Endothelial cell of umbilical vein (primary cell): ENCODE results near the gene MAGOHB. TPM values are rescaled to one million over a fixed set of nuclear protein-coding genes. Genes with fewer than 3 reads are reported as not detected.
"Not testable (repeated sequence)": the region's sequence is repeated elsewhere in the genome, so short reads cannot be mapped to it uniquely, and the experiment has no call there.

ENCODE experiments used
- BruUV-seq: library from RNA; stranded (reverse); fragments of 400-500 nt; replicated peaks from 2 replicates; lab custom pipeline; 2021; lab: Mats Ljungman, UMichigan
- CTCF ChIA-PET: fragments of 300-600, 350-600 bp; sonication (Branson Sonifier 250); formaldehyde crosslinking; loops from one replicate; lab custom pipeline; 2021; ENCODE audit warnings: antibody characterized with exemption, inconsistent platforms; lab: Charles Lee
- POLR2A ChIA-PET: fragments of 300-600, 350-600 bp; sonication (Branson Sonifier 250); formaldehyde crosslinking; loops from one replicate; lab custom pipeline; 2021; ENCODE audit warnings: antibody characterized with exemption, inconsistent platforms; lab: Charles Lee
- DNase-seq: peaks from one replicate; pipeline ENCODE4 v3.0.0-alpha.2; 2011; ENCODE audit warnings: low read depth, low spot score
- FAIRE-seq: peaks from 2 replicates; lab custom pipeline; 2011; peaks lifted over from hg19 to GRCh38; lab: Jason Lieb, UNC
- H2AFZ ChIP-seq: 2 replicates; pipeline ENCODE4 v1.6.0; 2012; ENCODE audit warnings: low read depth, low read length, control low read depth, inconsistent platforms
- H3K27ac ChIP-seq: 2 replicates; pipeline ENCODE4 v1.5.1; 2011; ENCODE audit warnings: low read depth, mild to moderate bottlenecking, control low read depth, low read length, moderate library complexity; ENCODE audit not compliant: insufficient read depth
- H3K27me3 ChIP-seq, 2 experiments: 2 replicates each; pipeline versions ENCODE4 v1.6.0 to v1.6.1; 2011; ENCODE audit warnings: low read length in 2 of 2, mixed read lengths in 1 of 2; ENCODE audit not compliant: control insufficient read depth in 2 of 2, insufficient read depth in 2 of 2
- H3K36me3 ChIP-seq, 2 experiments: 2 replicates in 1 of 2; 3 replicates in 1 of 2; pipeline ENCODE4 v1.5.1; 2011; ENCODE audit warnings: low read length in 2 of 2, mild to moderate bottlenecking in 1 of 2, moderate library complexity in 1 of 2; ENCODE audit not compliant: control insufficient read depth in 2 of 2, insufficient read depth in 2 of 2; ENCODE audit errors: extremely low read depth in 1 of 2
- H3K4me1 ChIP-seq: 3 replicates; pipeline ENCODE4 v1.5.1; 2011; ENCODE audit warnings: mild to moderate bottlenecking, low read length; ENCODE audit not compliant: control insufficient read depth, insufficient read depth; ENCODE audit errors: extremely low read depth
- H3K4me2 ChIP-seq: 2 replicates; pipeline ENCODE4 v1.6.1; 2011; ENCODE audit warnings: low read length, control low read depth, mixed read lengths; ENCODE audit not compliant: insufficient read depth
- H3K4me3 ChIP-seq, 3 experiments: fragments of 200-600 bp in 1 of 3; sonication (generic), shearing (Covaris generic) in 1 of 3; replicated peaks in 1 of 3; 2 replicates each; pipeline ENCODE4 v1.5.1; 2011 to 2016; ENCODE audit warnings: control low read depth in 3 of 3, low read length in 3 of 3, mild to moderate bottlenecking in 2 of 3, inconsistent platforms in 1 of 3, low read depth in 1 of 3, moderate library complexity in 1 of 3; ENCODE audit not compliant: insufficient read depth in 1 of 3
- H3K79me2 ChIP-seq: 2 replicates; pipeline ENCODE4 v1.6.0; 2012; ENCODE audit warnings: low read length, inconsistent platforms; ENCODE audit not compliant: control insufficient read depth, insufficient read depth
- H3K9ac ChIP-seq: replicated peaks from 2 replicates; pipeline ENCODE3; 2011; ENCODE audit warnings: low read length, control low read depth; ENCODE audit not compliant: insufficient read depth; ENCODE audit errors: extremely low read depth
- H3K9me1 ChIP-seq: replicated peaks from 3 replicates; pipeline ENCODE4 v1.6.0; 2011; ENCODE audit warnings: mild to moderate bottlenecking, low read length; ENCODE audit not compliant: control insufficient read depth, insufficient read depth; ENCODE audit errors: extremely low read depth
- H3K9me3 ChIP-seq: replicated peaks from 2 replicates; pipeline ENCODE4 v1.5.1; 2012; ENCODE audit warnings: low read length, inconsistent platforms; ENCODE audit not compliant: control insufficient read depth, insufficient read depth
- H4K20me1 ChIP-seq: replicated peaks from 2 replicates; pipeline ENCODE3; 2011; ENCODE audit warnings: mild to moderate bottlenecking, low read length; ENCODE audit not compliant: control insufficient read depth, insufficient read depth; ENCODE audit errors: extremely low read depth
- EZH2 ChIP-seq: IDR thresholded peaks from 2 replicates; pipeline ENCODE4 v1.6.1; 2012; ENCODE audit warnings: borderline replicate concordance, low read depth, mild to moderate bottlenecking, moderate library complexity, low read length, inconsistent platforms; ENCODE audit not compliant: severe bottlenecking
- FOS ChIP-seq: IDR thresholded peaks from 2 replicates; pipeline ENCODE4 v1.6.1; 2011; ENCODE audit warnings: mild to moderate bottlenecking, low read length, moderate library complexity, borderline replicate concordance; ENCODE audit not compliant: insufficient read depth
- GATA2 ChIP-seq: IDR thresholded peaks from 2 replicates; pipeline ENCODE4 v1.7.0; 2011; ENCODE audit warnings: low read depth, mild to moderate bottlenecking, moderate library complexity, mixed read lengths, low read length; ENCODE audit not compliant: insufficient read length, insufficient read depth
- JUN ChIP-seq: IDR thresholded peaks from 2 replicates; pipeline ENCODE4 v1.6.1; 2011; ENCODE audit warnings: borderline replicate concordance, low read depth; ENCODE audit not compliant: insufficient read length, insufficient read depth
- MYC ChIP-seq: IDR thresholded peaks from one replicate; pipeline ENCODE4 v1.6.1; 2011; ENCODE audit warnings: mild to moderate bottlenecking, low read depth, low read length
- POLR2AphosphoS5 ChIP-seq: IDR thresholded peaks from 2 replicates; pipeline ENCODE4 v1.6.1; 2012; ENCODE audit warnings: low read depth, mild to moderate bottlenecking, control low read depth, low read length, moderate library complexity; ENCODE audit not compliant: insufficient read depth
- dilution Hi-C: fragments of 300-500 bp; cut with MboI; formaldehyde crosslinking; loops from one replicate; pipeline ENCODE4 v1.15.0; 2019; ENCODE audit warnings: low sequenced_read_pairs; ENCODE audit not compliant: extremely low pct_ligation_motif_present
- intact Hi-C: fragments of 100-400 bp; cut with micrococcal nuclease; formaldehyde crosslinking; loops from one replicate; pipeline ENCODE4 v1.10.0; 2022
- polyA plus RNA-seq, 4 experiments: library from polyadenylated mRNA; depleted of rRNA in 3 of 4; stranded (reverse) in 3 of 4; unstranded in 1 of 4; fragments of >200 nt; gene quantifications; 2 replicates each; pipeline versions ENCODE4 v1.2.1 to v1.2.3, GENCODE V29; 2011 to 2012; ENCODE audit warnings: missing spikeins in 1 of 4
- total RNA-seq: library from RNA; stranded (reverse); gene quantifications from 2 replicates; pipeline ENCODE4 v1.2.3, GENCODE V29; 2021
- TF ChIP-seq, protein P1 (sequence below), 2 donors: IDR thresholded peaks; 1 replicate in 1 of 2; 2 replicates in 1 of 2; pipeline ENCODE4 v1.5.1; 2011; ENCODE audit warnings: low read length in 2 of 2, mild to moderate bottlenecking in 2 of 2, moderate library complexity in 2 of 2, control low read depth in 1 of 2, inconsistent platforms in 1 of 2, low read depth in 1 of 2; ENCODE audit not compliant: insufficient read depth in 1 of 2; ENCODE audit errors: extremely low read depth in 1 of 2
- TF ChIP-seq, protein P2 (sequence below): IDR thresholded peaks from 2 replicates; pipeline ENCODE4 v1.6.1; 2011; ENCODE audit not compliant: insufficient read depth, insufficient read length

MAGOHB gene
- total and polyA plus RNA-seq, 2 donors (not counting 3 experiments of a cell fraction or from before 2014, with no cell fraction given) = 8.9 to 48.3 TPM

DNA sequence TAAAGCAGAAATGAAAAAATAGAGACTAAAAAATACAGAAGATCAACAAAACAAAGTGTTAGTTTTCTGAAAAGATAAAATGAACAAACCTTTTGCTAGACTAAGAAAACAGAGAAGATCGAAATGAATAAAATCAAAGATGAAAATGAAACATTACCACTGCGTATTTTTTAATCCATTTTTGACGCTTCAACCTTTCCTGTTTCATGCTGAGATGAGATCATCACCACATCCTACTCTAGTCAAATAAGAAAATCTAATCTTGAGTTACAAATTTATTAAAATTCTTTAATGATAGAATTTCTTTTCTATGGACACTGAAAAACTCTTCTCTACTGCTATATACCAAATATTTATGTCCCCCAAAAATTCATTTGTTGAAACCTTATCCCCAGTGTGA, 30.7 kb downstream of the MAGOHB start:
- Histone ChIP-seq H3K79me2 (no peaks in the 10 kb centered on the region), H3K4me1 (no peaks in the 10 kb centered on the region), H3K9ac (no peak overlapping the region), H3K4me2 (no peak overlapping the region), H2AFZ (no peak overlapping the region), H3K27me3 (no peaks in the 10 kb centered on the region), H3K4me3 (no peak overlapping the region), H3K36me3 (no peaks in the 10 kb centered on the region), H3K9me1 (no peaks in the 10 kb centered on the region), H3K27ac (no peak overlapping the region), H3K9me3 (no peaks in the 10 kb centered on the region), H4K20me1 (no peaks in the 10 kb centered on the region)
- CTCF ChIA-PET = no interaction called here
- intact Hi-C loops (no loop called here), dilution Hi-C loops (no loop called here)
- DNase-seq = no peak
- no peak for FAIRE-seq
- TF ChIP-seq GATA2 (no peak), MYC (no peak), EZH2 (no peak), POLR2AphosphoS5 (no peak), FOS (no peak), JUN (no peak)
- TF ChIP-seq, protein P1, sequence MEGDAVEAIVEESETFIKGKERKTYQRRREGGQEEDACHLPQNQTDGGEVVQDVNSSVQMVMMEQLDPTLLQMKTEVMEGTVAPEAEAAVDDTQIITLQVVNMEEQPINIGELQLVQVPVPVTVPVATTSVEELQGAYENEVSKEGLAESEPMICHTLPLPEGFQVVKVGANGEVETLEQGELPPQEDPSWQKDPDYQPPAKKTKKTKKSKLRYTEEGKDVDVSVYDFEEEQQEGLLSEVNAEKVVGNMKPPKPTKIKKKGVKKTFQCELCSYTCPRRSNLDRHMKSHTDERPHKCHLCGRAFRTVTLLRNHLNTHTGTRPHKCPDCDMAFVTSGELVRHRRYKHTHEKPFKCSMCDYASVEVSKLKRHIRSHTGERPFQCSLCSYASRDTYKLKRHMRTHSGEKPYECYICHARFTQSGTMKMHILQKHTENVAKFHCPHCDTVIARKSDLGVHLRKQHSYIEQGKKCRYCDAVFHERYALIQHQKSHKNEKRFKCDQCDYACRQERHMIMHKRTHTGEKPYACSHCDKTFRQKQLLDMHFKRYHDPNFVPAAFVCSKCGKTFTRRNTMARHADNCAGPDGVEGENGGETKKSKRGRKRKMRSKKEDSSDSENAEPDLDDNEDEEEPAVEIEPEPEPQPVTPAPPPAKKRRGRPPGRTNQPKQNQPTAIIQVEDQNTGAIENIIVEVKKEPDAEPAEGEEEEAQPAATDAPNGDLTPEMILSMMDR (IDR thresholded peaks at IDR 0.05; ENCODE audit: extremely low read depth in 1 of 2, insufficient read depth in 1 of 2, low read depth in 1 of 2, low read length in 2 of 2) = no peak
- TF ChIP-seq, protein P2, sequence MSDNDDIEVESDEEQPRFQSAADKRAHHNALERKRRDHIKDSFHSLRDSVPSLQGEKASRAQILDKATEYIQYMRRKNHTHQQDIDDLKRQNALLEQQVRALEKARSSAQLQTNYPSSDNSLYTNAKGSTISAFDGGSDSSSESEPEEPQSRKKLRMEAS = no peak
- POLR2A ChIA-PET = no interaction called here
- BruUV-seq = no TSS peak

GRCh38 chr12:10582133-10582532, 31.3 kb downstream of the MAGOHB start:
- H3K9ac ChIP-seq, H3K27ac ChIP-seq, POLR2A ChIA-PET, dilution Hi-C loops, H3K27me3 ChIP-seq, H3K4me1 ChIP-seq, H3K36me3 ChIP-seq, intact Hi-C loops, FAIRE-seq, H2AFZ ChIP-seq, CTCF ChIA-PET, H3K9me1 ChIP-seq, BruUV-seq, H3K4me3 ChIP-seq, H4K20me1 ChIP-seq, H3K9me3 ChIP-seq, DNase-seq, H3K4me2 ChIP-seq, H3K79me2 ChIP-seq: not testable (repeated sequence)
